GM08714 (cell line): ENCODE measurements around the gene STARD8.

Experiments used
- H3K4me3 ChIP-seq: fragments of 200-500 bp; sonication (Bioruptor generic); 2 replicates; pipeline ENCODE4 v1.5.1; 2014; ENCODE audit warnings: mild to moderate bottlenecking, low read length, inconsistent platforms
- ZNF274 ChIP-seq: IDR thresholded peaks from 2 replicates; pipeline ENCODE4 v1.6.1; 2012; ENCODE audit warnings: mild to moderate bottlenecking, low read depth, low read length

The STARD8 gene

GRCh38 chrX:68757331-68757730 lies 109.9 kb downstream of the STARD8 start:
- no peak overlapping the region for H3K4me3 ChIP-seq
- TF ChIP-seq ZNF274, result no peak

GRCh38 chrX:68757731-68758130 lies 110.3 kb downstream of the STARD8 start:
- no peak overlapping the region for H3K4me3 ChIP-seq
- no peak for TF ChIP-seq ZNF274

GRCh38 chrX:68758671-68759070 lies 111.2 kb downstream of the STARD8 start:
- H3K4me3 ChIP-seq, result no peak overlapping the region
- TF ChIP-seq ZNF274, result no peak

DNA sequence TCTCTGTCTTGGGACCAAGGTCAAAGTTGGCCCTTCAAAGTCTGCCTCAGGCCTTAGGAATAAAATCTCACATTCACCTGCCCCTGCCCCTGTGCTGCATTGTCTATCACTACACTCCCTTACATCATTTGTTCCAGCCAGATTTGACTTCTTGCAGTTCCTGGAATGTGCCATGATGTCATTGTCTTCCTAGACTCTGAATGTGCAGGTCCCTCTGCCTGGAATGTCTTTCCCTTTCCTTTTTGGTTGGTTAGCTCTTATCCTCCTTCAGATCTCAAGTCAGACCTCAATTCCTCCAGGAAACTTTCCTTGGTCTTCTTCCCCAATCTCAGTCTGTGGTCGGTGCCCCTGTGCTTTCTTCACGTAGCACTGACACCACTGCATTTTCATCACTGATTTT lies 113.6 kb downstream of the STARD8 start:
- no peak overlapping the region for H3K4me3 ChIP-seq
- TF ChIP-seq ZNF274, result no peak

GRCh38 chrX:68762766-68763165 lies 115.3 kb downstream of the STARD8 start:
- TF ChIP-seq ZNF274, result no peak
- no peak overlapping the region for H3K4me3 ChIP-seq

- H3K4me3 ChIP-seq, result no peak overlapping the region
- no peak for TF ChIP-seq ZNF274
Observed at GRCh38 chrX:68763481-68763880, 116.0 kb downstream of the STARD8 start.
